Measurements from ENCODE around the gene PTPN14.

DNA sequence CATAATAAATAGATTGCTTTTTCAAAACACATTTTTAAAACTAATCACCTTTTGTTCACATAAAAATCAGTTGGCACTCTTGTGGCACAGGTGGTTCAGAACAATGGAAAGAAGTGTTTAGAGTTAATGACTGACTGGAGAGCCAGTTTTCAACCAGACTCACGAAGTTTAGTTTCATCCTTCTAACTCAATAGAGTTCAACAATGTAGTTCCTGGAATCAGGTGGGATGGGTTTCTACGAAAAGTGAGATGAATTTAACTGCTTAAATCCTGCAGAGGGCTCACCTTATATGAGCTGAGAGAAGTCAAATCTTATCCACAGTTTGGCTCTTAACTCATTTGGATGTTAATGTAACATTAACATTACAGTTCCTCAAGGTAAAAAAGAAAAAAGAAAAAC is 153.9 kb downstream of the PTPN14 start:
- TF ChIP-seq, protein P1, sequence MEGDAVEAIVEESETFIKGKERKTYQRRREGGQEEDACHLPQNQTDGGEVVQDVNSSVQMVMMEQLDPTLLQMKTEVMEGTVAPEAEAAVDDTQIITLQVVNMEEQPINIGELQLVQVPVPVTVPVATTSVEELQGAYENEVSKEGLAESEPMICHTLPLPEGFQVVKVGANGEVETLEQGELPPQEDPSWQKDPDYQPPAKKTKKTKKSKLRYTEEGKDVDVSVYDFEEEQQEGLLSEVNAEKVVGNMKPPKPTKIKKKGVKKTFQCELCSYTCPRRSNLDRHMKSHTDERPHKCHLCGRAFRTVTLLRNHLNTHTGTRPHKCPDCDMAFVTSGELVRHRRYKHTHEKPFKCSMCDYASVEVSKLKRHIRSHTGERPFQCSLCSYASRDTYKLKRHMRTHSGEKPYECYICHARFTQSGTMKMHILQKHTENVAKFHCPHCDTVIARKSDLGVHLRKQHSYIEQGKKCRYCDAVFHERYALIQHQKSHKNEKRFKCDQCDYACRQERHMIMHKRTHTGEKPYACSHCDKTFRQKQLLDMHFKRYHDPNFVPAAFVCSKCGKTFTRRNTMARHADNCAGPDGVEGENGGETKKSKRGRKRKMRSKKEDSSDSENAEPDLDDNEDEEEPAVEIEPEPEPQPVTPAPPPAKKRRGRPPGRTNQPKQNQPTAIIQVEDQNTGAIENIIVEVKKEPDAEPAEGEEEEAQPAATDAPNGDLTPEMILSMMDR (IDR thresholded peaks at IDR 0.05) = no peak
- no peak for TF ChIP-seq POLR2A (IDR thresholded peaks at IDR 0.05)

Measured in lower leg skin (tissue), 3 donors.